CD14-positive monocyte (primary cell): ENCODE results near the gene GMCL1. TPM values are rescaled to one million over a fixed set of nuclear protein-coding genes. Genes with fewer than 3 reads are reported as not detected.

Experiments used
- DNase-seq, 3 donors: peaks; one replicate each; pipeline ENCODE4 v3.0.0-alpha.2; 2011 to 2022
- H2AFZ ChIP-seq: 2 replicates; pipeline ENCODE4 v1.6.0; 2012; ENCODE audit warnings: mild to moderate bottlenecking, low read depth, low read length, inconsistent platforms; ENCODE audit not compliant: insufficient read depth, poor library complexity, severe bottlenecking
- H3K27ac ChIP-seq, 2 donors: 1 replicate in 1 of 2; 2 replicates in 1 of 2; pipeline ENCODE4 v1.5.1; 2012 to 2013; ENCODE audit warnings: low read length in 2 of 2, control low read depth in 1 of 2, inconsistent platforms in 1 of 2, low read depth in 1 of 2, mild to moderate bottlenecking in 1 of 2
- H3K27me3 ChIP-seq, 2 donors: one replicate each; pipeline versions ENCODE4 v1.6.0 to v1.6.1; 2011 to 2013; ENCODE audit warnings: low read length in 2 of 2; ENCODE audit not compliant: control insufficient read depth in 2 of 2, insufficient read depth in 2 of 2
- H3K36me3 ChIP-seq, 2 donors: replicated peaks in 1 of 2; 1 replicate in 1 of 2; 2 replicates in 1 of 2; pipeline versions ENCODE4 v1.5.1 to v1.6.1; 2012 to 2013; ENCODE audit warnings: low read length in 2 of 2, control low read depth in 1 of 2, inconsistent platforms in 1 of 2, mild to moderate bottlenecking in 1 of 2; ENCODE audit not compliant: insufficient read depth in 2 of 2, control insufficient read depth in 1 of 2
- H3K4me1 ChIP-seq, 2 donors: 1 replicate in 1 of 2; 2 replicates in 1 of 2; pipeline versions ENCODE4 v1.5.1 to v1.6.1; 2012 to 2013; ENCODE audit warnings: low read length in 2 of 2, control low read depth in 1 of 2, inconsistent platforms in 1 of 2, mild to moderate bottlenecking in 1 of 2, moderate library complexity in 1 of 2; ENCODE audit not compliant: insufficient read depth in 2 of 2, control insufficient read depth in 1 of 2
- H3K4me2 ChIP-seq: replicated peaks from 2 replicates; pipeline ENCODE3; 2012; ENCODE audit warnings: low read length, moderate library complexity, mild to moderate bottlenecking; ENCODE audit not compliant: poor library complexity, severe bottlenecking; ENCODE audit errors: extremely low read depth
- H3K4me3 ChIP-seq, 3 experiments: fragments of 200-600 bp in 1 of 3; sonication (generic) in 1 of 3; replicated peaks in 1 of 3; 1 replicate in 2 of 3; 2 replicates in 1 of 3; pipeline ENCODE4 v1.5.1; 2011 to 2013; ENCODE audit warnings: low read length in 3 of 3, mild to moderate bottlenecking in 3 of 3, control low read depth in 2 of 3, low read depth in 2 of 3, inconsistent platforms in 1 of 3, moderate library complexity in 1 of 3
- H3K79me2 ChIP-seq: 2 replicates; pipeline ENCODE4 v1.6.0; 2012; ENCODE audit warnings: mild to moderate bottlenecking, control low read depth, inconsistent platforms, low read length, moderate library complexity; ENCODE audit not compliant: insufficient read depth
- H3K9ac ChIP-seq: 2 replicates; pipeline ENCODE4 v1.6.0; 2017; ENCODE audit warnings: low read length, mild to moderate bottlenecking; ENCODE audit not compliant: insufficient read depth, poor library complexity, severe bottlenecking
- H3K9me3 ChIP-seq, 2 donors: replicated peaks in 1 of 2; 1 replicate in 1 of 2; 2 replicates in 1 of 2; pipeline versions ENCODE4 v1.5.1 to v1.6.1; 2012 to 2013; ENCODE audit warnings: low read length in 2 of 2, control low read depth in 1 of 2; ENCODE audit not compliant: control insufficient read depth in 1 of 2, insufficient read depth in 1 of 2
- H4K20me1 ChIP-seq: 2 replicates; pipeline ENCODE4 v1.6.0; 2012; ENCODE audit warnings: mild to moderate bottlenecking, low read length, control low read depth, moderate library complexity; ENCODE audit not compliant: insufficient read depth
- H3K27ac Mint-ChIP-seq, 7 donors: one replicate each; pipeline ENCODE4 v1.8.0; 2020; ENCODE audit warnings: mild to moderate bottlenecking in 7 of 7, mixed read lengths in 7 of 7, moderate library complexity in 6 of 7, inconsistent platforms in 2 of 7
- H3K27me3 Mint-ChIP-seq, 3 donors: one replicate each; pipeline ENCODE4 v1.8.0; 2021 to 2022; ENCODE audit warnings: low read depth in 3 of 3, mild to moderate bottlenecking in 3 of 3, mixed read lengths in 3 of 3, moderate library complexity in 3 of 3, inconsistent platforms in 1 of 3
- H3K36me3 Mint-ChIP-seq, 2 donors: one replicate each; pipeline ENCODE4 v1.8.0; 2020; ENCODE audit warnings: mixed read lengths in 2 of 2, inconsistent platforms in 1 of 2, mild to moderate bottlenecking in 1 of 2
- H3K4me1 Mint-ChIP-seq: one replicate; pipeline ENCODE4 v1.8.0; 2020; ENCODE audit warnings: mild to moderate bottlenecking, mixed read lengths
- H3K4me3 Mint-ChIP-seq, 2 donors: one replicate each; pipeline ENCODE4 v1.8.0; 2020; ENCODE audit warnings: mild to moderate bottlenecking in 2 of 2, mixed read lengths in 2 of 2, moderate library complexity in 1 of 2
- H3K9me3 Mint-ChIP-seq, 7 donors: one replicate each; pipeline ENCODE4 v1.8.0; 2020 to 2022; ENCODE audit warnings: mixed read lengths in 7 of 7, mild to moderate bottlenecking in 6 of 7, moderate library complexity in 6 of 7, inconsistent platforms in 2 of 7
- CTCF ChIP-seq: fragments of 200-600 bp; IDR thresholded peaks from one replicate; pipeline ENCODE4 v1.8.0; 2022; ENCODE audit warnings: antibody characterized with exemption, mild to moderate bottlenecking
- WGBS: methylation state at CpG from one replicate; pipeline ENCODE4 v1.1.5; 2013; ENCODE audit warnings: missing lambda C conversion rate; ENCODE audit not compliant: insufficient coverage; 5-methylcytosine and 5-hydroxymethylcytosine counted together
- intact Hi-C, 2 donors: fragments of 100-400 bp; cut with micrococcal nuclease; formaldehyde crosslinking; loops; one replicate each; pipeline versions ENCODE4 v1.15.0 to v1.15.1; 2023
- polyA plus RNA-seq, 3 donors: library from polyadenylated mRNA; depleted of rRNA in 1 of 3; unstranded in 2 of 3; stranded (reverse) in 1 of 3; fragments of 300-500 nt in 2 of 3; fragments of >200 nt in 1 of 3; fragmentation: Illumina TruSeq in 2 of 3; gene quantifications; 1 replicate in 2 of 3; 2 replicates in 1 of 3; pipeline ENCODE4 v1.2.3, GENCODE V29; 2012 to 2021

GMCL1 gene
- polyA plus RNA-seq, 3 donors, result 4.4 to 15.1 (median 9.4) TPM

- DNase-seq, result no peak
- peaks cover 0 to 7% of the 10 kb centered on the region in 2 donors for H3K4me1 ChIP-seq
- H3K27ac Mint-ChIP-seq, result peak overlapping the region in 2 of 7 donors; percentile 5
- H3K36me3 ChIP-seq, result peaks cover 9 to 69% of the 10 kb centered on the region in 2 donors
- H3K9me3 ChIP-seq, result no peaks in the 10 kb centered on the region
- H3K27me3 Mint-ChIP-seq, result no peaks in the 10 kb centered on the region
- H3K79me2 ChIP-seq, result no peaks in the 10 kb centered on the region
- intact Hi-C loops, result no loop called here
- WGBS, result 86% methylated on average over 7 of the region's 7 CpGs
- peaks cover 51 to 52% of the 10 kb centered on the region in 2 donors for H3K36me3 Mint-ChIP-seq
- no peak overlapping the region for H3K4me2 ChIP-seq
- no peak overlapping the region for H2AFZ ChIP-seq
- no peaks in the 10 kb centered on the region for H3K9me3 Mint-ChIP-seq
- H4K20me1 ChIP-seq, result no peaks in the 10 kb centered on the region
- no peak overlapping the region for H3K9ac ChIP-seq
- TF ChIP-seq CTCF, result no peak
- no peak overlapping the region for H3K4me3 ChIP-seq
- no peak overlapping the region for H3K27ac ChIP-seq
- H3K27me3 ChIP-seq, result no peaks in the 10 kb centered on the region
- no peak overlapping the region for H3K4me3 Mint-ChIP-seq
- H3K4me1 Mint-ChIP-seq, result peaks cover 11% of the 10 kb centered on the region
These were observed 40.2 kb upstream of the GMCL1 start for GRCh38 chr2:69789175-69789721.

GRCh38 chr2:69789772-69790600 is 39.5 kb upstream of the GMCL1 start:
- Histone ChIP-seq H3K4me3 (no peak overlapping the region), H3K79me2 (no peaks in the 10 kb centered on the region), H3K4me1 (peaks cover 0 to 7% of the 10 kb centered on the region in 2 donors), H3K9me3 (no peaks in the 10 kb centered on the region), H3K36me3 (peaks cover 9 to 67% of the 10 kb centered on the region in 2 donors), H3K27ac (no peak overlapping the region), H3K4me2 (no peak overlapping the region), H3K27me3 (no peaks in the 10 kb centered on the region), H2AFZ (no peak overlapping the region), H4K20me1 (no peaks in the 10 kb centered on the region), H3K9ac (no peak overlapping the region)
- peaks cover 11% of the 10 kb centered on the region for H3K4me1 Mint-ChIP-seq
- no peak overlapping the region for H3K4me3 Mint-ChIP-seq
- TF ChIP-seq CTCF, result no peak
- no peaks in the 10 kb centered on the region for H3K27me3 Mint-ChIP-seq
- no peaks in the 10 kb centered on the region for H3K9me3 Mint-ChIP-seq
- intact Hi-C loops, result loop anchor here in 1 of 2 donors (10.0 kb wide), 1 partner anchor 45 kb away; the partner anchor contains the start of gene ANXA4
- H3K27ac Mint-ChIP-seq, result peak overlapping the region in 5 of 7 donors; percentile 1 to 56 (median 10)
- peaks cover 47 to 49% of the 10 kb centered on the region in 2 donors for H3K36me3 Mint-ChIP-seq
- DNase-seq, result no peak
- 31% methylated on average over 2 of the region's 7 CpGs for WGBS
